Brain microvascular endothelial cell (primary cell): ENCODE data around the gene ERCC2.
"Not testable (repeated sequence)": the region's sequence is repeated elsewhere in the genome, so short reads cannot be mapped to it uniquely, and the experiment has no call there.

Experiments
- DNase-seq: peaks from one replicate; pipeline ENCODE4 v3.0.0-alpha.2; 2020
- H3K27ac ChIP-seq: fragments of 250-450 bp; sonication (Bioruptor Pico); 2 replicates; pipeline ENCODE4 v1.5.1; 2020; ENCODE audit warnings: mild to moderate bottlenecking, moderate library complexity
- H3K27me3 ChIP-seq: fragments of 250-450 bp; sonication (Bioruptor Pico); replicated peaks from 2 replicates; pipeline ENCODE4 v1.5.1; 2020; ENCODE audit warnings: mild to moderate bottlenecking
- H3K36me3 ChIP-seq: fragments of 250-450 bp; sonication (Bioruptor Pico); replicated peaks from 2 replicates; pipeline ENCODE4 v1.5.1; 2020; ENCODE audit warnings: mild to moderate bottlenecking
- H3K4me3 ChIP-seq: 2 replicates; pipeline ENCODE4 v1.5.1; 2011; ENCODE audit warnings: low read depth, mild to moderate bottlenecking, control low read depth, low read length, moderate library complexity
- in situ Hi-C: cut with HindIII; loops from 2 replicates; pipeline ENCODE4 v1.10.0; 2017; ENCODE audit warnings: low sequenced_read_pairs, low pct_ligation_motif_present
- TF ChIP-seq, protein P1 (sequence below): IDR thresholded peaks from 2 replicates; pipeline ENCODE4 v1.5.1; 2011; ENCODE audit warnings: low read depth, mild to moderate bottlenecking, moderate library complexity, low read length, control low read depth, inconsistent platforms; ENCODE audit errors: missing control alignments

Gene ERCC2

GRCh38 chr19:45342911-45343310 is 27.5 kb downstream of the ERCC2 start:
- Histone ChIP-seq H3K27ac (no peak overlapping the region), H3K36me3 (no peaks in the 10 kb centered on the region), H3K4me3 (no peak overlapping the region), H3K27me3 (no peaks in the 10 kb centered on the region)
- no peak for DNase-seq
- in situ Hi-C loops, result no loop called here
- TF ChIP-seq, protein P1, sequence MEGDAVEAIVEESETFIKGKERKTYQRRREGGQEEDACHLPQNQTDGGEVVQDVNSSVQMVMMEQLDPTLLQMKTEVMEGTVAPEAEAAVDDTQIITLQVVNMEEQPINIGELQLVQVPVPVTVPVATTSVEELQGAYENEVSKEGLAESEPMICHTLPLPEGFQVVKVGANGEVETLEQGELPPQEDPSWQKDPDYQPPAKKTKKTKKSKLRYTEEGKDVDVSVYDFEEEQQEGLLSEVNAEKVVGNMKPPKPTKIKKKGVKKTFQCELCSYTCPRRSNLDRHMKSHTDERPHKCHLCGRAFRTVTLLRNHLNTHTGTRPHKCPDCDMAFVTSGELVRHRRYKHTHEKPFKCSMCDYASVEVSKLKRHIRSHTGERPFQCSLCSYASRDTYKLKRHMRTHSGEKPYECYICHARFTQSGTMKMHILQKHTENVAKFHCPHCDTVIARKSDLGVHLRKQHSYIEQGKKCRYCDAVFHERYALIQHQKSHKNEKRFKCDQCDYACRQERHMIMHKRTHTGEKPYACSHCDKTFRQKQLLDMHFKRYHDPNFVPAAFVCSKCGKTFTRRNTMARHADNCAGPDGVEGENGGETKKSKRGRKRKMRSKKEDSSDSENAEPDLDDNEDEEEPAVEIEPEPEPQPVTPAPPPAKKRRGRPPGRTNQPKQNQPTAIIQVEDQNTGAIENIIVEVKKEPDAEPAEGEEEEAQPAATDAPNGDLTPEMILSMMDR, result no peak

GRCh38 chr19:45340899-45341453 is 29.4 kb downstream of the ERCC2 start:
- no peaks in the 10 kb centered on the region for H3K36me3 ChIP-seq
- in situ Hi-C loops, result no loop called here
- no peak overlapping the region for H3K27ac ChIP-seq
- DNase-seq, result peak; percentile 3
- TF ChIP-seq, protein P1, result no peak
- H3K4me3 ChIP-seq, result no peak overlapping the region
- H3K27me3 ChIP-seq, result no peaks in the 10 kb centered on the region

- Histone ChIP-seq H3K27me3 (no peaks in the 10 kb centered on the region), H3K27ac (no peak within 1 kb of the TSS), H3K36me3 (no peaks in the 10 kb centered on the region), H3K4me3 (no peak within 1 kb of the TSS)
- no peak for DNase-seq
- TF ChIP-seq, protein P1, result no peak
- in situ Hi-C loops, result no loop called here
Observed at GRCh38 chr19:45340232-45340898, 30.0 kb downstream of the ERCC2 start, which contains the start of gene KLC3. Gene KLC3 (plus strand): TSS chr19:45340750. CDS start chr19:45345542, 4,792 bp downstream.

DNA sequence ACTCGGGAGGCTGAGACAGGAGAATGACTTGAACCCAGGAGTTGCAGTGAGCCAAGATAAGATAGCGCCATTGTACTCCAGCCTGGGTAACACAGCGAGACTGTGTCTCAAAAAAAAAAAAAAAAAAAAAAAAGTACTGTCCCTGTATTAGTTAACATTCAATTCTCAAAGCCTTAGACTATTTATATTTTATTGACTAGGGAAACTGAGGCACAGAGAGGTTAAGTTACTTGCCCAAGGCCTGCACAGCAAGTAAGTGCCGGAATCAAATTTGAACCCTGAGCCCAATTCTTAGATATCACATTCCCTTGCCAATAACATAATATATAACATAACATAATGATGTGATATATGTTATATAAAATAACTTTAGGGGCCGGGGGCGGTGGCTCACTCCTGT is 30.7 kb downstream of the ERCC2 start:
- no peaks in the 10 kb centered on the region for H3K27me3 ChIP-seq
- no peak for DNase-seq
- no peaks in the 10 kb centered on the region for H3K36me3 ChIP-seq
- H3K27ac ChIP-seq, result no peak overlapping the region
- TF ChIP-seq, protein P1, result no peak
- no peak overlapping the region for H3K4me3 ChIP-seq
- in situ Hi-C loops, result no loop called here

DNA sequence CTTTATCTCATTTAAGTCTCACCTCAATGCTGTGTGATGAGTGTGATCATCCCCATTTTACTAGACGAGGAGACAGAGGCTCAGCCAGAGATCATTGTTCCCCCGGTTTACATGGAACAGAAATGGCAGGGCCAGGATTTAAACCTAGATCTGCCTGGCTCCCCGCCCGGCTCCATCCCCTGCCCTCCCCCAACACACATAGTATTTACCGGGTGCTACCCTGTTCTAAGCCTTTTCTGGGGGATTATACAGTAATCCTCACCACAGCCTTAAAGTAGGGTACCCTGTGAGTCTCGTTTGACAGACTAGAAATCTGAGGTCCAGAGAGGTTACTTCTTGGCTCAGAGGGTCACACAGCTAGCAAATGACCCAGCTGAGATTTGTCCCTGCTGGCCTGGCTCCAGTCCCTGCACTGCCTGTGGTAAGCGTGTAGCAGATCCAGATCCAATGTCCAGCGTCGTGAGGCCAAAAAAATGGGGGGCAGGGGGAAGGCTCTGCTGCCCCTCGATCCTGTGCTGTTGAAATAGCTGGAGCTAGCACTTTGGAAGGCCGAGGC is 33.6 kb downstream of the ERCC2 start:
- H3K36me3 ChIP-seq, result no peaks in the 10 kb centered on the region
- H3K27ac ChIP-seq, result no peak overlapping the region
- no peak for DNase-seq
- no peak overlapping the region for H3K4me3 ChIP-seq
- in situ Hi-C loops, result no loop called here
- H3K27me3 ChIP-seq, result no peaks in the 10 kb centered on the region
- TF ChIP-seq, protein P1, result no peak

DNA sequence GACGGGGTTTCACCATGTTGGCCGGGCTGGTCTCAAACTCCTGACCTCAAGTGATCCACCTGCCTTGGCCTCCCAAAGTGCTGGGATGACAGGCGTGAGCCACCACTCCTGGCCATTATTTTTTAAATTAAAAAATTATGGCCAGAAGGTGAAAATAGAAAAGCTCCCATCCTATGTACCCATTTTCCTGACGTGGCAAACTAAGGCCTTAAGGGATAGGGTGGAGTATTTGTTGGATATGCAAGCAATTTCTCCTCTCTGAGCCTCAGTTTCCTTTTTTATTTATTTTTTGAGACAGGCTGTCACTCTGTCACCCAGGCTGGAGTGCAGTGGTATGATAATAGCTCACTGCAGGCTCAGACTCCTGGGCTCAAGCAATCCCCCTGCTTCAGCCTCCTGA is 35.5 kb downstream of the ERCC2 start:
- H3K4me3 ChIP-seq, H3K27ac ChIP-seq, H3K36me3 ChIP-seq, DNase-seq, in situ Hi-C loops, H3K27me3 ChIP-seq: not testable (repeated sequence)
